GM12865 (cell line): ENCODE results near the gene DPH6.
"Not testable (repeated sequence)": the region's sequence is repeated elsewhere in the genome, so short reads cannot be mapped to it uniquely, and the experiment has no call there.

Experiments used
- DNase-seq: peaks from one replicate; pipeline ENCODE4 v3.0.0; 2010; ENCODE audit warnings: low read depth
- H3K4me3 ChIP-seq: 2 replicates; pipeline ENCODE4 v1.5.1; 2011; ENCODE audit warnings: mild to moderate bottlenecking, low read depth, low read length, control low read depth
- TF ChIP-seq, protein P1 (sequence below): IDR thresholded peaks from 2 replicates; pipeline ENCODE4 v1.5.1; 2011; ENCODE audit warnings: low read length, control low read depth, low read depth, inconsistent platforms; ENCODE audit not compliant: insufficient read depth; ENCODE audit errors: missing control alignments

Gene DPH6

DNA sequence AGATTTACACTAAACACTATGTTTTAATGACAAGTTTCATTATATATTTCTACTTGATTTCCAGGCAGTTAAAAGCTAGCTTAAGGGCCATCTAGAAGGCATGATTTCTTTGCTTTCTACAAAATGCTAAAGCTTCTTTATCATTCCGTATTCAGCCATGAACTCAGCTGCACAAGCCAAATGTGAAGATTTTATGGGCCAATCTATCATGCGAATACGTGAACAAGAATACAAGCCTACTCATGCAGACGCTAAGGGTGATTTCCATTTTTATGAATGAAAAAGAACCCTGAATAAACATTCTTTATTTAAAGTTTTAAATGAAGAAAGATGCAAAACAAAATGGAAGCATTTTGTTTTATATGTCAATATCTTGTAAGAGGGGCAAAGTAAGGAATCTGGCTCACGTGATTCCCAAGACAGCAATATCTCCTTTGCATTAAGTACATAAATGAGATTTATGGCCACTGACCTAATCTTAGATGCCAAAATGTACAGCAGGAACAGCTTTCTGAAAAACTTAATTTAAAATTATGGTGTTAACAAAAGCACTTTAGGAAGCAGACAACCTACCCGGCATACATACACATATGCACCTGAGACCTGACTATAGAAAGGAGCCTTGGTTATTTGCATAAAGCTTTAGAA, 215.8 kb downstream of the DPH6 start:
- TF ChIP-seq, protein P1, sequence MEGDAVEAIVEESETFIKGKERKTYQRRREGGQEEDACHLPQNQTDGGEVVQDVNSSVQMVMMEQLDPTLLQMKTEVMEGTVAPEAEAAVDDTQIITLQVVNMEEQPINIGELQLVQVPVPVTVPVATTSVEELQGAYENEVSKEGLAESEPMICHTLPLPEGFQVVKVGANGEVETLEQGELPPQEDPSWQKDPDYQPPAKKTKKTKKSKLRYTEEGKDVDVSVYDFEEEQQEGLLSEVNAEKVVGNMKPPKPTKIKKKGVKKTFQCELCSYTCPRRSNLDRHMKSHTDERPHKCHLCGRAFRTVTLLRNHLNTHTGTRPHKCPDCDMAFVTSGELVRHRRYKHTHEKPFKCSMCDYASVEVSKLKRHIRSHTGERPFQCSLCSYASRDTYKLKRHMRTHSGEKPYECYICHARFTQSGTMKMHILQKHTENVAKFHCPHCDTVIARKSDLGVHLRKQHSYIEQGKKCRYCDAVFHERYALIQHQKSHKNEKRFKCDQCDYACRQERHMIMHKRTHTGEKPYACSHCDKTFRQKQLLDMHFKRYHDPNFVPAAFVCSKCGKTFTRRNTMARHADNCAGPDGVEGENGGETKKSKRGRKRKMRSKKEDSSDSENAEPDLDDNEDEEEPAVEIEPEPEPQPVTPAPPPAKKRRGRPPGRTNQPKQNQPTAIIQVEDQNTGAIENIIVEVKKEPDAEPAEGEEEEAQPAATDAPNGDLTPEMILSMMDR = no peak

DNA sequence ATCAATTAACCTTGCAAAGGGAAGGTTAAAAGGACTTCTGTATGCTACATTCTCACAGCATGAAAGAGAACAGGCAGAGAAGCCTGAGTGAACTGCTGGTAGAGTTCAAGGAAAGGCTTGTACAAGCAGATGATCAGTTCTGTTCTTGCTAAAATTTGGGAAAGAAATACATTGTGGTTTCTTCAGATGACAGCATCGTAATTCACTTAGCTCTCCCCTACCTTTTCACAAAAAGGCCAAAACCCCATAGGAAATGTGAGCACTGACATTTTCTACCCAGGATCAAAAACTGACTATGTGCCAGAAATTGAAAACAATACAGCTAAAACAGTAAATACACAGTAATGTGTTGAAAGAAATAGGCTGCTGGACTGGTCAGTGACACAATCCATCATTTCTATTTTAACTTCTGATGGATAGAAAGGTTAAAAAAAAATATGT, 216.4 kb downstream of the DPH6 start:
- DNase-seq = no peak
- TF ChIP-seq, protein P1 = no peak

More for the DNA sequence above, 215.8 kb downstream of the DPH6 start:
- no peak overlapping the region for H3K4me3 ChIP-seq
- DNase-seq = no peak

DNA sequence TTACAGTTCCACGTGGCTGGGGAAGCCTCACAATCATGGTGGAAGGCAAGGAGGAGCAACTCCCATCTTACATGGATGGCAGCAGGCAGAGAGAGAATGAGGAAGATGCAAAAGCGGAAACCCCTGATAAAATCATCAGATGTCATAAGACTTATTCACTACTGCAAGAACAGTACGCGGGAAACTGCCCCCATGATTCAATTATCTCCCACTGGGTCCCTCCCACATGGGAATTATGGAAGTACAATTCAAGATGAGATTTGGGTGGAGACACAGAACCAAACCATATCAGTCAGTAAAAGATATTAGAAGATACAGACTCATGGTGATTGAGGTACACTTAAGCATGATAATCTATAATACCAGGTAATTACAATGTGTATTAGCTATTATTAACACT, 217.1 kb downstream of the DPH6 start:
- DNase-seq, H3K4me3 ChIP-seq: not testable (repeated sequence)

More for the DNA sequence above, 216.4 kb downstream of the DPH6 start:
- H3K4me3 ChIP-seq = no peak overlapping the region

DNA sequence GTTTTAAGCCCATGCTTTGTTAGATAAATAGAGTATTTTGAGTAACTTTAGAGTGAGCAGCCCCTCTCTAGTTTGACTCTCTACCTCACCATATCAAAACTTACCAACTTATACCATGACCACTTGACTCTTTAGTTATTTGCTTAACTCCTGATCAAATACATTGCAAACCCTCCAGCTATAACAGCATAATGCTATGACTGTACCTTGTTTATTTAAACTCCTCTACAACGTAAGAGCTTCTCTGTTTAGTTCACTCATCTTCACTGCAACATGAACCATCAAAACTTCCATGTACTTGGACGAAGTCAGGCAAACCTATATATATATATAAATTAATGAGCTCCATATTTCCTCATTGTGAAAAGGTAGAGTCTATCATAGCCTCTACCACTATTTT, 218.2 kb downstream of the DPH6 start:
- H3K4me3 ChIP-seq = no peak overlapping the region
- TF ChIP-seq, protein P1 = no peak
- DNase-seq = no peak

DNA sequence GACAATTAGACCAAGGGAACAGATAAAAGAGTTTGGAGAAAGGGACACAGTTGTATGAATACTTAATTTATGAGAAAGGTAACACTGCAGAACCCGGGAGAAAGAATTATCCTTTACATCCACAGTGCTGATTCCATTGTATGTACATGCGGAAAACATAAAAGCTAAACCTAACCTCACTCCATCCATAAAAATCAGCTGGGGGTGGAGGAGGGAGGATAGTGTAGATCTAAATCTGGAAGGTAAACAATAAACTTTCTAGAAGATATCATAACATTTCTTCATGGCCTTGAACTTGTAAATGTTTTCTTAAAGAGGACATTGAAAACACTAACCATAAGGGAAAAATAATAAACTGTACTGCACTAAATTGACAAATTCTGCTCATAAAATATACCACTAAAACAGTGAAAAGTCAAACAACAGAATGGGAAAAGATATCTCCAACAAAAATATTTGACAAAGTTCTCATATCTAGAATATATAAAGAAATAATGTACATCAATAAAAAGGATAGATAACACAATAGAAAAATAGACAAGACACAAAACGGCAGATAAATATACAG, 220.5 kb downstream of the DPH6 start:
- H3K4me3 ChIP-seq = no peak overlapping the region
- TF ChIP-seq, protein P1 = no peak
- no peak for DNase-seq

DNA sequence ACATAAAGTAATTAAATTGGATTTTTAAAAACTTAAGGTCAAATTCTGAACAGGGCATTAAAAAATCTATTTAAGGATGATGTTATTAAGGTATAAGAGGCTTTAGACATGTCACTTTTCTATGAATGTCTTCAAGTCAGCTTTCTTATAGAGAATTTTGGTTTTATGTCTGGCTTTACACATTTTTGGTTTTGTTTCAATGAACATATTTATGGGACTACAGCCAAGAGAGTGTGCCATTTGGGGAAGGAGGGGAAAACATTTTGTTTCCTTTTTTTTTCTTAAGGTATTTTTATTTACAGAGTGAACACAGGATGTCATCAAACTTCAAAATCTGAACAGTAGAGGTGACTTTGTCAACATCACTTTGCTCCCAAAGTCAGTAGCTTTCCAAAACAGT, 222.8 kb downstream of the DPH6 start:
- TF ChIP-seq, protein P1 = no peak
- DNase-seq = no peak
- H3K4me3 ChIP-seq = no peak overlapping the region

DNA sequence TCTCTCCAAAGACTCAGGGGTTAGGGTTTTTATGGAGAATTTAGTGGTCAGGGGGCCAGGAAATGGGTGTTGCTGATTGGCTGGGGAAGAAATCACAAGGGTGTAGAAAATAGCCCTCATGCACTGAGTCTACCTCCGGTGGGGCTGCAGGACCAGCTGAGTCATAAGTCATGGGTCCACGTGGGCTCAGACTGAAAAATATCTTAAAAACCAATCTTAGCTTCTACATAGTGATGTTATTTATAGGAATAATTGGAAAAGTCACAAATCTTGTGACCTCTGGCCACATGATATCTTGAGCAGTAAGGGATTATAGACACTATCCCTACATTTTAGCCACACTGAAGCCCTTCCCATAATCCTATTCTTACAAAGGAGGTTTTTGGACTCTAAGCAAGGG, 224.0 kb downstream of the DPH6 start:
- no peak for DNase-seq
- H3K4me3 ChIP-seq = no peak overlapping the region
- TF ChIP-seq, protein P1 = no peak
